IMR-90 (cell line): ENCODE data around the gene SARS1. TPM values are rescaled to one million over a fixed set of nuclear protein-coding genes. Genes with fewer than 3 reads are reported as not detected.

Experiments used
- ATAC-seq: fragments of 200-7000 bp; cut with Tn5 transposase; 2 replicates; pipeline ENCODE4 v1.9.1; 2020; ENCODE audit warnings: low read depth, mild to moderate bottlenecking, moderate library complexity
- BruUV-seq: library from RNA; stranded (reverse); fragments of 400-500 nt; replicated peaks from 2 replicates; lab custom pipeline; 2021; lab: Mats Ljungman, UMichigan
- CTCF ChIA-PET: fragments of 300-600 bp; formaldehyde crosslinking; extraction: SDS; loops from one replicate; lab custom pipeline; 2021; ENCODE audit warnings: antibody characterized with exemption; lab: Yijun Ruan, JAX
- POLR2A ChIA-PET: fragments of 300-600 bp; sonication (Branson Sonifier 250); formaldehyde crosslinking; loops from one replicate; lab custom pipeline; 2022; ENCODE audit warnings: antibody characterized with exemption; ENCODE audit not compliant: unreplicated experiment; lab: Charles Lee
- DNase-seq: peaks from one replicate; pipeline ENCODE4 v3.0.0; 2013
- H2AFZ ChIP-seq: replicated peaks from 2 replicates; pipeline ENCODE3; 2013; ENCODE audit warnings: low read length, mild to moderate bottlenecking; ENCODE audit not compliant: poor library complexity
- H2AK5ac ChIP-seq: 2 replicates; pipeline ENCODE4 v1.6.1; 2013; ENCODE audit warnings: low read depth, low read length, inconsistent platforms
- H2AK9ac ChIP-seq: replicated peaks from 2 replicates; pipeline ENCODE3; 2013; ENCODE audit warnings: mild to moderate bottlenecking, low read depth, low read length, moderate library complexity; ENCODE audit not compliant: poor library complexity
- H2BK120ac ChIP-seq: 2 replicates; pipeline ENCODE4 v1.6.1; 2013; ENCODE audit warnings: low read depth, low read length, inconsistent platforms
- H2BK15ac ChIP-seq: 3 replicates; pipeline ENCODE4 v1.6.1; 2013; ENCODE audit warnings: low read depth, low read length, inconsistent platforms
- H2BK20ac ChIP-seq: 2 replicates; pipeline ENCODE4 v1.6.1; 2013; ENCODE audit warnings: low read depth, mild to moderate bottlenecking, inconsistent platforms, low read length, moderate library complexity
- H2BK5ac ChIP-seq: 2 replicates; pipeline ENCODE4 v1.6.1; 2013; ENCODE audit warnings: mild to moderate bottlenecking, low read depth, low read length, inconsistent platforms; ENCODE audit not compliant: poor library complexity, severe bottlenecking
- H3K14ac ChIP-seq: replicated peaks from 2 replicates; pipeline ENCODE4 v1.6.1; 2013; ENCODE audit warnings: low read depth, low read length, inconsistent platforms
- H3K18ac ChIP-seq: 2 replicates; pipeline ENCODE4 v1.6.1; 2013; ENCODE audit warnings: low read depth, low read length, control low read depth
- H3K23ac ChIP-seq: 2 replicates; pipeline ENCODE4 v1.6.1; 2013; ENCODE audit warnings: low read depth, low read length, inconsistent platforms
- H3K27ac ChIP-seq: 2 replicates; pipeline ENCODE4 v1.5.1; 2013; ENCODE audit warnings: mild to moderate bottlenecking, control low read depth, low read length; ENCODE audit not compliant: insufficient read depth
- H3K27me3 ChIP-seq: 2 replicates; pipeline ENCODE4 v1.6.1; 2013; ENCODE audit warnings: low read length; ENCODE audit not compliant: control insufficient read depth, insufficient read depth
- H3K36me3 ChIP-seq: 2 replicates; pipeline ENCODE4 v1.6.1; 2013; ENCODE audit warnings: low read length, mixed read lengths; ENCODE audit not compliant: control insufficient read depth, insufficient read depth
- H3K4ac ChIP-seq: 2 replicates; pipeline ENCODE4 v1.6.1; 2013; ENCODE audit warnings: low read depth, low read length, inconsistent platforms
- H3K4me1 ChIP-seq: 2 replicates; pipeline ENCODE4 v1.6.1; 2013; ENCODE audit warnings: low read length, mixed read lengths; ENCODE audit not compliant: control insufficient read depth, insufficient read depth
- H3K4me2 ChIP-seq: 2 replicates; pipeline ENCODE4 v1.6.1; 2013; ENCODE audit warnings: low read depth, mild to moderate bottlenecking, control low read depth, low read length, moderate library complexity
- H3K4me3 ChIP-seq: 2 replicates; pipeline ENCODE4 v1.5.1; 2013; ENCODE audit warnings: low read depth, mild to moderate bottlenecking, control low read depth, low read length, moderate library complexity; ENCODE audit not compliant: insufficient read depth
- H3K56ac ChIP-seq: 2 replicates; pipeline ENCODE4 v1.6.1; 2013; ENCODE audit warnings: low read length, inconsistent platforms; ENCODE audit not compliant: insufficient read depth; ENCODE audit errors: extremely low read depth
- H3K79me1 ChIP-seq, 2 experiments: 2 replicates each; pipeline ENCODE4 v1.6.1; 2013; ENCODE audit warnings: low read length in 2 of 2, inconsistent platforms in 1 of 2, low read depth in 1 of 2
- H3K9ac ChIP-seq: 2 replicates; pipeline ENCODE4 v1.6.1; 2013; ENCODE audit warnings: low read depth, low read length, control low read depth
- H3K9me1 ChIP-seq: 2 replicates; pipeline ENCODE4 v1.6.1; 2013; ENCODE audit warnings: low read length, inconsistent platforms; ENCODE audit not compliant: insufficient read depth
- H3K9me3 ChIP-seq: 2 replicates; pipeline ENCODE4 v1.6.1; 2013; ENCODE audit warnings: low read length; ENCODE audit not compliant: control insufficient read depth, insufficient read depth
- H4K20me1 ChIP-seq: 2 replicates; pipeline ENCODE4 v1.6.1; 2013; ENCODE audit warnings: low read length, inconsistent platforms; ENCODE audit not compliant: insufficient read depth
- H4K5ac ChIP-seq: 2 replicates; pipeline ENCODE4 v1.6.1; 2013; ENCODE audit warnings: mild to moderate bottlenecking, low read depth, low read length, control low read depth
- H4K8ac ChIP-seq, 2 experiments: 2 replicates each; pipeline ENCODE4 v1.6.1; 2013; ENCODE audit warnings: low read depth in 2 of 2, low read length in 2 of 2, control low read depth in 1 of 2, inconsistent platforms in 1 of 2
- H4K91ac ChIP-seq: 2 replicates; pipeline ENCODE4 v1.6.1; 2013; ENCODE audit warnings: low read depth, low read length, inconsistent platforms; ENCODE audit not compliant: insufficient read depth
- BHLHE40 ChIP-seq: fragments of 150-350 bp; IDR thresholded peaks from 2 replicates; pipeline ENCODE4 v1.6.1; 2016; ENCODE audit warnings: mild to moderate bottlenecking, low read depth, low read length
- CEBPB ChIP-seq: IDR thresholded peaks from 2 replicates; pipeline ENCODE4 v1.6.1; 2012; ENCODE audit warnings: low read depth, low read length, improper control_type of control experiment
- CHD1 ChIP-seq: IDR thresholded peaks from 2 replicates; pipeline ENCODE4 v1.6.1; 2012; ENCODE audit warnings: low read depth, low read length, improper control_type of control experiment
- ELK1 ChIP-seq: fragments of 150-350 bp; IDR thresholded peaks from 2 replicates; pipeline ENCODE4 v1.6.1; 2016; ENCODE audit warnings: low read depth, mild to moderate bottlenecking, low read length, moderate library complexity, borderline replicate concordance
- FOS ChIP-seq: fragments of 150-350 bp; IDR thresholded peaks from 2 replicates; pipeline ENCODE4 v1.6.1; 2016; ENCODE audit warnings: low read depth, low read length
- MAFK ChIP-seq: IDR thresholded peaks from 2 replicates; pipeline ENCODE4 v1.6.1; 2012; ENCODE audit warnings: low read depth, low read length, improper control_type of control experiment
- MAZ ChIP-seq: IDR thresholded peaks from 2 replicates; pipeline ENCODE4 v1.6.1; 2012; ENCODE audit warnings: low read depth, mild to moderate bottlenecking, low read length, improper control_type of control experiment, moderate library complexity, borderline replicate concordance
- MXI1 ChIP-seq: IDR thresholded peaks from 2 replicates; pipeline ENCODE4 v1.6.1; 2012; ENCODE audit warnings: low read depth, mild to moderate bottlenecking, low read length, moderate library complexity, borderline replicate concordance
- NFE2L2 ChIP-seq: fragments of 150-350 bp; IDR thresholded peaks from 2 replicates; pipeline ENCODE4 v1.6.1; 2016; ENCODE audit warnings: low read depth, mild to moderate bottlenecking, low read length
- POLR2A ChIP-seq: IDR thresholded peaks from 2 replicates; pipeline ENCODE4 v1.6.1; 2012; ENCODE audit warnings: mild to moderate bottlenecking, low read depth, low read length
- RAD21 ChIP-seq: IDR thresholded peaks from 2 replicates; pipeline ENCODE4 v1.6.1; 2012; ENCODE audit warnings: low read length, improper control_type of control experiment
- RCOR1 ChIP-seq: IDR thresholded peaks from 2 replicates; pipeline ENCODE4 v1.6.1; 2012; ENCODE audit warnings: mild to moderate bottlenecking, low read length, improper control_type of control experiment; ENCODE audit not compliant: insufficient replicate concordance
- RFX5 ChIP-seq: IDR thresholded peaks from 2 replicates; pipeline ENCODE4 v1.8.0; 2012; ENCODE audit warnings: low read depth, mild to moderate bottlenecking, low read length, moderate library complexity
- SMC3 ChIP-seq: fragments of 150-350 bp; IDR thresholded peaks from 2 replicates; pipeline ENCODE4 v1.6.1; 2016; ENCODE audit warnings: low read depth, mild to moderate bottlenecking, antibody characterized with exemption, low read length, moderate library complexity
- USF2 ChIP-seq: fragments of 150-350 bp; IDR thresholded peaks from 2 replicates; pipeline ENCODE4 v1.6.1; 2017; ENCODE audit warnings: mild to moderate bottlenecking, antibody characterized with exemption, low read length, low read depth
- WGBS, 2 experiments: methylation state at CpG; one replicate each; pipeline versions ENCODE4 v1.1.5 to v1.1.7; 2013; ENCODE audit warnings: missing lambda C conversion rate in 2 of 2; ENCODE audit not compliant: insufficient read length in 1 of 2; ENCODE audit errors: extremely low coverage in 2 of 2; 5-methylcytosine and 5-hydroxymethylcytosine counted together
- dilution Hi-C: fragments of 300-500 bp; cut with HindIII; formaldehyde crosslinking; loops from one replicate; pipeline ENCODE4 v1.14.3; 2018; ENCODE audit warnings: low sequenced_read_pairs; ENCODE audit not compliant: unreplicated experiment
- in situ Hi-C: fragments of 300-500 bp; cut with MboI; formaldehyde crosslinking; loops from 3 replicates; pipeline ENCODE4 v1.14.3; 2019; ENCODE audit warnings: low sequenced_read_pairs, inconsistent platforms, mixed read lengths
- intact Hi-C: fragments of 100-400 bp; cut with micrococcal nuclease; formaldehyde crosslinking; loops from 2 replicates; pipeline ENCODE4 v1.10.0; 2022
- polyA plus RNA-seq, 3 experiments: library from polyadenylated mRNA; depleted of rRNA; stranded (reverse); fragments of >200 nt; gene quantifications; 2 replicates each; pipeline ENCODE4 v1.2.3, GENCODE V29; 2012; ENCODE audit warnings: low replicate concordance in 1 of 3
- total RNA-seq: library from RNA; depleted of rRNA; stranded (reverse); fragments of >200 nt; gene quantifications from 2 replicates; pipeline ENCODE4 v1.2.3, GENCODE V29; 2012
- TF ChIP-seq, protein P1 (sequence below): conservative IDR thresholded peaks from 2 replicates; pipeline ENCODE4 v1.5.1; 2012; ENCODE audit warnings: mild to moderate bottlenecking, low read depth, low read length, improper control_type of control experiment

The SARS1 gene
- total and polyA plus RNA-seq, 2 of the 4 experiments (the other 2 are of a cell fraction): 231 to 348 TPM

GRCh38 chr1:109183058-109183738 lies 30.5 kb upstream of the SARS1 start:
- Histone ChIP-seq H2AFZ (no peak overlapping the region), H2BK20ac (no peak overlapping the region), H3K4ac (no peak overlapping the region), H3K9me1 (no peaks in the 10 kb centered on the region), H3K27ac (no peak overlapping the region), H3K79me1 (no peaks in the 10 kb centered on the region), H3K4me2 (no peak overlapping the region), H2BK5ac (no peak overlapping the region), H2AK5ac (no peak overlapping the region), H4K91ac (no peak overlapping the region), H3K27me3 (no peaks in the 10 kb centered on the region), H3K18ac (no peak overlapping the region), H3K56ac (no peak overlapping the region), H3K14ac (no peak overlapping the region), H3K23ac (no peak overlapping the region), H3K36me3 (no peaks in the 10 kb centered on the region), H3K9ac (no peak overlapping the region), H4K20me1 (no peaks in the 10 kb centered on the region), H2BK15ac (no peak overlapping the region), H4K8ac (no peak overlapping the region), H2AK9ac (no peak overlapping the region), H4K5ac (no peak overlapping the region), H3K4me1 (peaks cover 17% of the 10 kb centered on the region), H3K4me3 (no peak overlapping the region), H3K9me3 (no peaks in the 10 kb centered on the region), H2BK120ac (no peak overlapping the region)
- in situ Hi-C loops: no loop called here
- ATAC-seq (no peak), DNase-seq (no peak)
- dilution Hi-C loops: no loop called here
- TF ChIP-seq MXI1 (no peak), USF2 (no peak), FOS (no peak), NFE2L2 (no peak), MAFK (no peak), SMC3 (no peak), POLR2A (no peak), MAZ (no peak), CHD1 (no peak), BHLHE40 (no peak), RFX5 (no peak), RAD21 (no peak), ELK1 (no peak), RCOR1 (no peak), CEBPB (no peak)
- TF ChIP-seq, protein P1, sequence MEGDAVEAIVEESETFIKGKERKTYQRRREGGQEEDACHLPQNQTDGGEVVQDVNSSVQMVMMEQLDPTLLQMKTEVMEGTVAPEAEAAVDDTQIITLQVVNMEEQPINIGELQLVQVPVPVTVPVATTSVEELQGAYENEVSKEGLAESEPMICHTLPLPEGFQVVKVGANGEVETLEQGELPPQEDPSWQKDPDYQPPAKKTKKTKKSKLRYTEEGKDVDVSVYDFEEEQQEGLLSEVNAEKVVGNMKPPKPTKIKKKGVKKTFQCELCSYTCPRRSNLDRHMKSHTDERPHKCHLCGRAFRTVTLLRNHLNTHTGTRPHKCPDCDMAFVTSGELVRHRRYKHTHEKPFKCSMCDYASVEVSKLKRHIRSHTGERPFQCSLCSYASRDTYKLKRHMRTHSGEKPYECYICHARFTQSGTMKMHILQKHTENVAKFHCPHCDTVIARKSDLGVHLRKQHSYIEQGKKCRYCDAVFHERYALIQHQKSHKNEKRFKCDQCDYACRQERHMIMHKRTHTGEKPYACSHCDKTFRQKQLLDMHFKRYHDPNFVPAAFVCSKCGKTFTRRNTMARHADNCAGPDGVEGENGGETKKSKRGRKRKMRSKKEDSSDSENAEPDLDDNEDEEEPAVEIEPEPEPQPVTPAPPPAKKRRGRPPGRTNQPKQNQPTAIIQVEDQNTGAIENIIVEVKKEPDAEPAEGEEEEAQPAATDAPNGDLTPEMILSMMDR: no peak
- intact Hi-C loops: no loop called here
- CTCF ChIA-PET: interaction anchor here (0.6 kb wide), 1 partner anchor 176 kb away, joined by 7 read pairs; no protein-coding TSS in a partner anchor
- WGBS, 2 experiments: no CpG with 5 or more reads among the region's 3 CpGs
- POLR2A ChIA-PET: no interaction called here
- no TSS peak for BruUV-seq
